ENCODE data around the gene FAM187B.

FAM187B gene

GRCh38 chr19:35270381-35270811 is 41.9 kb upstream of the FAM187B start:
- TF ChIP-seq CTCF (conservative IDR thresholded peaks at IDR 0.05) (no peak), ZFX (IDR thresholded peaks at IDR 0.05) (no peak)
- H3K27ac ChIP-seq: peak overlapping the region; percentile 97

- TF ChIP-seq ZFX (IDR thresholded peaks at IDR 0.05) (peak; percentile 81; the same call in 1 of the 2 replicates), CTCF (conservative IDR thresholded peaks at IDR 0.05) (peak; percentile 95)
- peak overlapping the region; percentile 97 for H3K27ac ChIP-seq
Observed at GRCh38 chr19:35269438-35270117, 41.0 kb upstream of the FAM187B start.

GRCh38 chr19:35268536-35269437 is 40.2 kb upstream of the FAM187B start, which contains the start of gene USF2:
Gene USF2 (plus strand): TSS chr19:35268962. CDS start chr19:35269102, 140 bp downstream.
- H3K27ac ChIP-seq: peak within 1 kb of the TSS; percentile 97
- no peak for TF ChIP-seq CTCF (conservative IDR thresholded peaks at IDR 0.05)
- no peak for TF ChIP-seq ZFX (IDR thresholded peaks at IDR 0.05)

GRCh38 chr19:35267818-35268535 is 39.4 kb upstream of the FAM187B start:
- TF ChIP-seq CTCF (conservative IDR thresholded peaks at IDR 0.05) (no peak), ZFX (IDR thresholded peaks at IDR 0.05) (no peak)
- peak overlapping the region; percentile 97 for H3K27ac ChIP-seq

GRCh38 chr19:35267353-35267817 is 38.8 kb upstream of the FAM187B start:
- peak; percentile 56; the same call in 1 of the 2 replicates for TF ChIP-seq ZFX (IDR thresholded peaks at IDR 0.05)
- TF ChIP-seq CTCF (conservative IDR thresholded peaks at IDR 0.05): no peak

GRCh38 chr19:35266520-35267352 is 38.2 kb upstream of the FAM187B start:
- peak overlapping the region; percentile 97 for H3K27ac ChIP-seq
- no peak for TF ChIP-seq CTCF (conservative IDR thresholded peaks at IDR 0.05)
- 0 out of 2 replicates have a peak, but pooled peaks have one; percentile 45 for TF ChIP-seq ZFX (IDR thresholded peaks at IDR 0.05)

More at GRCh38 chr19:35267353-35267817, 38.8 kb upstream of the FAM187B start:
- H3K27ac ChIP-seq: peak overlapping the region; percentile 97
